Measurements from ENCODE around the gene DUOXA2.

The DUOXA2 gene

GRCh38 chr15:45164914-45165313 is 50.8 kb downstream of the DUOXA2 start:
- no peak for DNase-seq

- DNase-seq, result no peak
Observed at GRCh38 chr15:45165536-45165935, 51.4 kb downstream of the DUOXA2 start.

- peak; percentile 55 for DNase-seq
Observed at GRCh38 chr15:45166834-45167630, 52.9 kb downstream of the DUOXA2 start.

GRCh38 chr15:45167631-45168205 is 53.6 kb downstream of the DUOXA2 start:
- DNase-seq, result no peak
